Kidney capillary endothelial cell (primary cell): ENCODE results near the gene HLA-A.

ENCODE experiments used
- DNase-seq: peaks from one replicate; pipeline ENCODE4 v3.0.0-alpha.2; 2018; ENCODE audit warnings: low spot score

Gene HLA-A

GRCh38 chr6:29989211-29989610 lies 46.9 kb downstream of the HLA-A start:
- DNase-seq: no peak

- no peak for DNase-seq
These were observed 48.6 kb downstream of the HLA-A start for GRCh38 chr6:29990931-29991330.

- DNase-seq: peak; percentile 37
These were observed 50.5 kb downstream of the HLA-A start for GRCh38 chr6:29992807-29993206.

- DNase-seq: no peak
These were observed 52.5 kb downstream of the HLA-A start for GRCh38 chr6:29994826-29995225.

- no peak for DNase-seq
These were observed 53.0 kb downstream of the HLA-A start for GRCh38 chr6:29995340-29995777.
